HG03460 (cell line): Measurements from ENCODE around the gene EMC7.
"Not testable (repeated sequence)": the region's sequence is repeated elsewhere in the genome, so short reads cannot be mapped to it uniquely, and the experiment has no call there.

Source experiments
- ATAC-seq: cut with Tn5 transposase; IDR thresholded peaks from one replicate; pipeline ENCODE4 v1.9.1; 2021; ENCODE audit not compliant: unreplicated experiment

Gene EMC7

GRCh38 chr15:34101366-34102174 lies at the start of gene EMC7, which contains the start of gene PGBD4:
TSS of gene EMC7 (minus strand) at chr15:34101862. CDS start at chr15:34101839, 23 bp downstream.
TSS of gene PGBD4 (plus strand) at chr15:34102083. CDS start at chr15:34102532, 449 bp downstream.
- ATAC-seq: peak; percentile 96

- ATAC-seq: no peak
Observed at GRCh38 chr15:34147371-34148140, 45.9 kb upstream of the EMC7 start.

- ATAC-seq: no peak
Observed at GRCh38 chr15:34133511-34133910, 31.8 kb upstream of the EMC7 start.

- ATAC-seq: no peak
Observed at GRCh38 chr15:34132881-34133280, 31.2 kb upstream of the EMC7 start.

- ATAC-seq: no peak
Observed at GRCh38 chr15:34128898-34129297, 27.2 kb upstream of the EMC7 start.

- ATAC-seq: no peak
Observed at GRCh38 chr15:34126522-34126921, 24.9 kb upstream of the EMC7 start.

GRCh38 chr15:34125945-34126344 lies 24.3 kb upstream of the EMC7 start:
- no peak for ATAC-seq

- no peak for ATAC-seq
Observed at GRCh38 chr15:34124651-34125050, 23.0 kb upstream of the EMC7 start.

- no peak for ATAC-seq
Observed at GRCh38 chr15:34122771-34123183, 21.1 kb upstream of the EMC7 start.

GRCh38 chr15:34121786-34122185 lies 20.1 kb upstream of the EMC7 start:
- not testable (repeated sequence) for ATAC-seq

GRCh38 chr15:34120420-34120819 lies 18.8 kb upstream of the EMC7 start:
- not testable (repeated sequence) for ATAC-seq

GRCh38 chr15:34119291-34119690 lies 17.6 kb upstream of the EMC7 start:
- no peak for ATAC-seq

GRCh38 chr15:34116620-34117019 lies 15.0 kb upstream of the EMC7 start:
- ATAC-seq: no peak

- ATAC-seq: no peak
Observed at GRCh38 chr15:34114739-34115138, 13.1 kb upstream of the EMC7 start.

- ATAC-seq: no peak
Observed at GRCh38 chr15:34114215-34114614, 12.6 kb upstream of the EMC7 start.

- ATAC-seq: no peak
Observed at GRCh38 chr15:34111488-34111887, 9.8 kb upstream of the EMC7 start.

GRCh38 chr15:34109797-34110663 lies 8.4 kb upstream of the EMC7 start:
- no peak for ATAC-seq

- ATAC-seq: no peak
Observed at GRCh38 chr15:34107315-34107714, 5.7 kb upstream of the EMC7 start.

- no peak for ATAC-seq
Observed at GRCh38 chr15:34106423-34106822, 4.8 kb upstream of the EMC7 start.

- no peak for ATAC-seq
Observed at GRCh38 chr15:34102175-34102925, 688 bp upstream of the EMC7 start.
